ENCODE results near the gene BAIAP2.

Gene BAIAP2

GRCh38 chr17:81132770-81133723, 98.1 kb downstream of the BAIAP2 start:
- DNase-seq = no peak
- peaks cover 2% of the 10 kb centered on the region for H3K9me3 Mint-ChIP-seq
- H3K36me3 Mint-ChIP-seq (ENCODE audit: low read depth) = no peaks in the 10 kb centered on the region

GRCh38 chr17:81134064-81134781, 99.3 kb downstream of the BAIAP2 start:
- DNase-seq (no peak), ATAC-seq (no peak)
- H3K27me3 Mint-ChIP-seq = no peaks in the 10 kb centered on the region
- H3K27ac Mint-ChIP-seq = no peak overlapping the region
- H3K4me1 Mint-ChIP-seq = peaks cover 4% of the 10 kb centered on the region
- no peak overlapping the region for H3K4me3 Mint-ChIP-seq
- no peaks in the 10 kb centered on the region for H3K36me3 Mint-ChIP-seq (ENCODE audit: low read depth)
- H3K9me3 Mint-ChIP-seq = peaks cover 13% of the 10 kb centered on the region

More at GRCh38 chr17:81132770-81133723, 98.1 kb downstream of the BAIAP2 start:
- Mint-ChIP-seq H3K4me1 (peaks cover under 1% of the 10 kb centered on the region), H3K27me3 (no peaks in the 10 kb centered on the region), H3K4me3 (no peak overlapping the region), H3K27ac (no peak overlapping the region)
- ATAC-seq = no peak

DNA sequence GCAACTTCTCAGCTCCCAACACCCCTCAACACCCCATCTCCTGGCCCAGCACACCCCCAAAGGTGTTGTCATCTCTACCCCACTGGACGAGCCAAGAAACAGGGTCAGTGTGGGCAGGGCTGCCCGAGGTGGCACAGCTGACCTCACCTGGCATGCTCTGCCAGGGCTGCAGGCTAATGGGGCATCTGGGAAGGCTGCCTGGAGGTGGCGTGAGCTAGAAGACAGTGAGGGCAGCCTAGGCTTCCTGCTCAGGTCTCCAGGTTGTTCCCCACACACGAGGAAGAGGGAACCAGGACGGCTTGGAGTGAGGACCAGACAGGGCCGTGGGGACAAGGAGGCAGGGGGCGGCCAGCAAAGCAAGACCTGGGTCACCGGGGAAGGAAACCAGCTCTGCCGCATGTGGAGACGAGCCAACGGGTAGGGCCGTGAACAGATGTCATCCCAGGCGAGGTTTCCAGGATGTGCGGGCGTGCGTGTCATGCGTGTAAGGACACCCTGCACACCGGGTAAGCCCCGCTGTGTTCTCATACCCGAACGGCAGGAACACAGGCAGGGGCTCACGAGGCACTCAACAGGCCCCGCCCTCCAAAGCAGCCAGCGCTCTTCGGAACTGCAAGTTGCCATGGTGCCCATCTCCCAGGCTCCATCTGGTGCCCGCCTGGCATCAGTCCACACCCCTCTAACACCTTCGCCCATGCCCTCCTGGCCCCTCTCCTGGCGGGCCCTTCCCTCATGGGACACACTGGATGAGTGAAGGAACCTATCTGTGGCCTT, 100.7 kb downstream of the BAIAP2 start:
- DNase-seq = no peak
- Mint-ChIP-seq H3K4me3 (no peak overlapping the region), H3K36me3 (ENCODE audit: low read depth) (no peaks in the 10 kb centered on the region), H3K9me3 (peaks cover 13% of the 10 kb centered on the region), H3K27me3 (no peaks in the 10 kb centered on the region), H3K4me1 (peaks cover 4% of the 10 kb centered on the region), H3K27ac (no peak overlapping the region)
- ATAC-seq = no peak

- Mint-ChIP-seq H3K9me3 (peaks cover 13% of the 10 kb centered on the region), H3K36me3 (ENCODE audit: low read depth) (no peaks in the 10 kb centered on the region), H3K27me3 (no peaks in the 10 kb centered on the region), H3K4me1 (peaks cover 4% of the 10 kb centered on the region), H3K4me3 (no peak overlapping the region), H3K27ac (no peak overlapping the region)
- ATAC-seq (no peak), DNase-seq (no peak)
Observed at GRCh38 chr17:81136366-81136765, 101.4 kb downstream of the BAIAP2 start.

- Mint-ChIP-seq H3K9me3 (peaks cover 13% of the 10 kb centered on the region), H3K4me1 (peaks cover 4% of the 10 kb centered on the region), H3K27me3 (no peaks in the 10 kb centered on the region), H3K36me3 (ENCODE audit: low read depth) (no peaks in the 10 kb centered on the region), H3K27ac (no peak overlapping the region), H3K4me3 (no peak overlapping the region)
- ATAC-seq (no peak), DNase-seq (no peak)
Observed at GRCh38 chr17:81137248-81137647, 102.3 kb downstream of the BAIAP2 start.

GRCh38 chr17:81138083-81138482, 103.1 kb downstream of the BAIAP2 start:
- ATAC-seq (no peak), DNase-seq (no peak)
- no peaks in the 10 kb centered on the region for H3K27me3 Mint-ChIP-seq
- H3K36me3 Mint-ChIP-seq (ENCODE audit: low read depth) = no peaks in the 10 kb centered on the region
- no peak overlapping the region for H3K27ac Mint-ChIP-seq
- H3K4me1 Mint-ChIP-seq = peaks cover 4% of the 10 kb centered on the region
- no peak overlapping the region for H3K4me3 Mint-ChIP-seq
- H3K9me3 Mint-ChIP-seq = peaks cover 13% of the 10 kb centered on the region

DNA sequence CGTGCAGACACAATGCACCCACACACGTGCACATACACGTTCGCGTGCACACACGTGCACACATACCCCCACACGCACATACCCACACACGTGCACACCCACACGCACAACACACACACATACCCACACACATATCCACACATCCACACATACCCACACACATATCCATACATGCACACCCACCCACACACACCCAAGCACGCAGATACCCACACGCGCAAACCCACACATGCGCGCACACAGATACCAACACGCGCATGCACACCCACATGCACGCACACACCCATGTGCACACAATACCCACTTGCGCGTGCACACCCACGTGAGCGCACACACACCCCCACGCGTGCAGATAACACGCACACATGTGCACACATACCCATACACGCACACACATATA, 103.5 kb downstream of the BAIAP2 start:
- no peak overlapping the region for H3K27ac Mint-ChIP-seq
- H3K4me3 Mint-ChIP-seq = no peak overlapping the region

DNA sequence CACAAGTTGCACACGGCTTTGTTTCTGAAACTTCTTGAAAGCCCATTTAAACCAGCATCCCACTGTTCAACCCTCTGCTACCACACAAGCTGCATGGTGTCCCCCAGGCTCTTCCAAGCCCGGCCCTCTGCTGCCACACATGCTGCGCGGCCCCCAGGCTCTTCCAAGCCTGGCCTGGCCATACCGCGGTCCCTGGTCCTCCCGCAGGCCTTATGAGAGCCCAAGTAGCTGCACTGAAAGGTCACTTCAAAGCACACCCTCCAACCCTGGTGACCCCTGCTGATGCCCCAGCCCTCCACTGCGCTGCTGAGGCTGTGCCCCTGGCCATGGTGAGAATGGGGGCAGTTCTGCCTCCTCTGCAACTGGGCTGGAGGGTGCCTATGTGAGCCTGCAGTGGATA, 104.5 kb downstream of the BAIAP2 start:
- no peak for ATAC-seq
- DNase-seq = no peak
- Mint-ChIP-seq H3K4me3 (no peak overlapping the region), H3K36me3 (ENCODE audit: low read depth) (no peaks in the 10 kb centered on the region), H3K4me1 (peaks cover 4% of the 10 kb centered on the region), H3K27ac (no peak overlapping the region), H3K27me3 (no peaks in the 10 kb centered on the region), H3K9me3 (peaks cover 13% of the 10 kb centered on the region)

More for the DNA sequence above, 103.5 kb downstream of the BAIAP2 start:
- Mint-ChIP-seq H3K27me3 (no peaks in the 10 kb centered on the region), H3K4me1 (peaks cover 4% of the 10 kb centered on the region), H3K9me3 (peaks cover 13% of the 10 kb centered on the region), H3K36me3 (ENCODE audit: low read depth) (no peaks in the 10 kb centered on the region)
- no peak for ATAC-seq
- no peak for DNase-seq

GRCh38 chr17:81140018-81140417, 105.1 kb downstream of the BAIAP2 start:
- DNase-seq (no peak), ATAC-seq (no peak)
- no peak overlapping the region for H3K4me3 Mint-ChIP-seq
- peaks cover 13% of the 10 kb centered on the region for H3K9me3 Mint-ChIP-seq
- H3K27me3 Mint-ChIP-seq = no peaks in the 10 kb centered on the region
- peaks cover 4% of the 10 kb centered on the region for H3K4me1 Mint-ChIP-seq
- H3K27ac Mint-ChIP-seq = no peak overlapping the region
- H3K36me3 Mint-ChIP-seq (ENCODE audit: low read depth) = no peaks in the 10 kb centered on the region

DNA sequence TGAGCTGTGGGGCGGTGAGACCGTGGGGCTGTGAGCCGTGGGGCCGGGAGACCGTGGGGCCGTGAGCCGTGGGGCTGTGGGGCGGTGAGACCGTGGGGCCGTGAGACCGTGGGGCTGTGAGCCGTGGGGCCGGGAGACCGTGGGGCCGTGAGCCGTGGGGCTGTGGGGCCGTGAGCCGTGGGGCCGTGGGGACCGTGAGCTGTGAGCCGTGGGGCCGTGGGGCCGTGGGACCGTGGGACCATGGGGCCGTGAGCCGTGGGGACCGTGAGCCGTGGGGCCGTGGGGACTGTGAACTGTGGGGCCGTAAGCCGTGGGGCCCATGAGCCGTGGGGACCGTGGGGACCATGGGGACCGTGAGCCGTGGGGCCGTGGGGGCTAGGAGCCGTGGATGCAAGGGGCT, 105.7 kb downstream of the BAIAP2 start:
- ATAC-seq (no peak), DNase-seq (no peak)
- Mint-ChIP-seq H3K4me3 (no peak overlapping the region), H3K4me1 (peaks cover 4% of the 10 kb centered on the region), H3K27ac (no peak overlapping the region), H3K36me3 (ENCODE audit: low read depth) (no peaks in the 10 kb centered on the region), H3K9me3 (peaks cover 13% of the 10 kb centered on the region), H3K27me3 (no peaks in the 10 kb centered on the region)

- H3K4me1 Mint-ChIP-seq = peaks cover 4% of the 10 kb centered on the region
- no peak overlapping the region for H3K4me3 Mint-ChIP-seq
- ATAC-seq (peak; percentile 74), DNase-seq (peak; percentile 74)
- H3K9me3 Mint-ChIP-seq = peaks cover 13% of the 10 kb centered on the region
- H3K27me3 Mint-ChIP-seq = no peaks in the 10 kb centered on the region
- H3K36me3 Mint-ChIP-seq (ENCODE audit: low read depth) = no peaks in the 10 kb centered on the region
- no peak overlapping the region for H3K27ac Mint-ChIP-seq
Observed at GRCh38 chr17:81142301-81143199, 107.6 kb downstream of the BAIAP2 start.

- Mint-ChIP-seq H3K4me1 (peaks cover 2% of the 10 kb centered on the region), H3K27me3 (no peaks in the 10 kb centered on the region), H3K27ac (no peak overlapping the region), H3K4me3 (no peak overlapping the region), H3K9me3 (peaks cover 10% of the 10 kb centered on the region), H3K36me3 (ENCODE audit: low read depth) (no peaks in the 10 kb centered on the region)
- ATAC-seq = no peak
- no peak for DNase-seq
Observed at GRCh38 chr17:81143200-81143527, 108.2 kb downstream of the BAIAP2 start.

DNA sequence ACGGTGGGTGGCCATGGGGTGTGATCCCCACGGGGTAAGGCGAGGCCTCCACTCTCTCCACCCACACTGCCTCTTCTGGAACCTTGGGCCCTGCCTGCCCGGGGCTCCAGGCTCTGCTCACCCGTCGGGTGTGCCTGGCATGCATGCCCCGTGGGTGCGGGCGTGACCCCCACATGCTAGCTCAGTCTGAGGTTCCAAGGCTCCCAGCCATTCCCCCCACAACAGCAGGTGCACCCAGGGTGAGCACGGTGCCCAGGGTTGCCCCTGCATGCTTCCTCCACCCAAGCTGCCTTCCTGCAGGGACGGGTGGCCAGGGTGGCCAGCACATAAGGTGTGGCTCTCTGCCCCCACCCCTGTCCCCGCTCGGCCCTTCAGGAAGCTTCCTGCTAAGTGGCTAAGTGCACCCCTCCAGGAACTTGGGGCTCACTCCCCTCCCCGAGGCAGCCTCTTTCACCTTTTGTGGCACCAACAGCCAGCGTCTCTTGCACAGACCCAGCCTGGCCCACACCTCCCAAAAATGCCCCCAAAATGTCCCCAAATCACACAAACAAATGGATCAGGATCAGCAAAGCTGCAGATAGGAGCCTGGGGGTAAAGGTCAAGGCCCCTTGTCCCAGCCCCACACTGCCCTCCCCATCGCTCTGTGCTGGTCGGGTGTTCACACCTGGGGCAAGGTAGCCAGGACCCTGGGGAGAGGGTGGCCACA, 108.9 kb downstream of the BAIAP2 start:
- Mint-ChIP-seq H3K27ac (no peak overlapping the region), H3K9me3 (peaks cover 3% of the 10 kb centered on the region), H3K27me3 (no peaks in the 10 kb centered on the region), H3K36me3 (ENCODE audit: low read depth) (no peaks in the 10 kb centered on the region), H3K4me1 (no peaks in the 10 kb centered on the region), H3K4me3 (no peak overlapping the region)
- DNase-seq (no peak), ATAC-seq (no peak)

Measured in activated naive CD8-positive, alpha-beta T cell treated with anti-CD3 and anti-CD28 coated beads, Interleukin-2, amount 50 U/mL, for 24 hours (primary cell).